Measurements from ENCODE around the gene IFIT1.
A peak's percentile ranks its signal among the peaks of the same experiment; 100 is the strongest.

IFIT1 gene, protein sequence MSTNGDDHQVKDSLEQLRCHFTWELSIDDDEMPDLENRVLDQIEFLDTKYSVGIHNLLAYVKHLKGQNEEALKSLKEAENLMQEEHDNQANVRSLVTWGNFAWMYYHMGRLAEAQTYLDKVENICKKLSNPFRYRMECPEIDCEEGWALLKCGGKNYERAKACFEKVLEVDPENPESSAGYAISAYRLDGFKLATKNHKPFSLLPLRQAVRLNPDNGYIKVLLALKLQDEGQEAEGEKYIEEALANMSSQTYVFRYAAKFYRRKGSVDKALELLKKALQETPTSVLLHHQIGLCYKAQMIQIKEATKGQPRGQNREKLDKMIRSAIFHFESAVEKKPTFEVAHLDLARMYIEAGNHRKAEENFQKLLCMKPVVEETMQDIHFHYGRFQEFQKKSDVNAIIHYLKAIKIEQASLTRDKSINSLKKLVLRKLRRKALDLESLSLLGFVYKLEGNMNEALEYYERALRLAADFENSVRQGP

DNA sequence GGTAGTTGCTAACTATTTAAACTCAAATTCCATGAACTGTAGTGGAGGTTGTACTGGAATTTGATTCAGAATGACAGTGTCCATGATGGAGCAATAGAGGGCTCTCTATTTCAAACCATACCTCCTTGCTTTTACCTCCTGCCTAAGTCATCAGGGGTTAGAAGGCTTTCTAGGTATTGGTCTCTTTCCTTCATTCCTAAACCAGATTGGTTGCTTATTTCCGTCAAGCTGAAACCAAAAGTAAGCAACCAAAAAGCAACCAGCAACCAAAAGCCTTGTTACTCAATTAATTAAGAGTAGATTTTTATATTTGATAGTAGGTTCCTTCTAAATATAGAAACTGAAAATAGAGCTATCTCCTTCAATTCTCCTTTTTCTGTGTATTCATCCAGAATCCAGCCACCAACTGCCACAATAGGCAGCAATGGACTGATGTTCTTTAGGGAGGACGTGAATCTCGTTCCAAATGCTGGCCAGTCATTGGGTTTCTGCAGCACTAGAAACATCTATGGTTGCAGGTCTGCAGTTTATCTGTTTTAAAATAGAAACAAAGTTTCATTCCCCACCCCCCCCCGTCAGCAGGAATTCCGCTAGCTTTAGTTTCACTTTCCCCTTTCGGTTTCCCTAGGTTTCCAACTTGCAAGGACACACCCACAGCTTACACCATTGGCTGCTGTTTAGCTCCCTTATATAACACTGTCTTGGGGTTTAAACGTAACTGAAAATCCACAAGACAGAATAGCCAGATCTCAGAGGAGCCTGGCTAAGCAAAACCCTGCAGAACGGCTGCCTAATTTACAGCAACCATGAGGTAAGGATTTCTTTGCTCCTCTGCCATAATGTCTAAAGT lies at the start of gene IFIT1:
TSS of gene IFIT1 (plus strand) at position 717 of the 850 bp plus-strand sequence. CDS start at position 807, 90 bp downstream.
- TF ChIP-seq, protein P1, sequence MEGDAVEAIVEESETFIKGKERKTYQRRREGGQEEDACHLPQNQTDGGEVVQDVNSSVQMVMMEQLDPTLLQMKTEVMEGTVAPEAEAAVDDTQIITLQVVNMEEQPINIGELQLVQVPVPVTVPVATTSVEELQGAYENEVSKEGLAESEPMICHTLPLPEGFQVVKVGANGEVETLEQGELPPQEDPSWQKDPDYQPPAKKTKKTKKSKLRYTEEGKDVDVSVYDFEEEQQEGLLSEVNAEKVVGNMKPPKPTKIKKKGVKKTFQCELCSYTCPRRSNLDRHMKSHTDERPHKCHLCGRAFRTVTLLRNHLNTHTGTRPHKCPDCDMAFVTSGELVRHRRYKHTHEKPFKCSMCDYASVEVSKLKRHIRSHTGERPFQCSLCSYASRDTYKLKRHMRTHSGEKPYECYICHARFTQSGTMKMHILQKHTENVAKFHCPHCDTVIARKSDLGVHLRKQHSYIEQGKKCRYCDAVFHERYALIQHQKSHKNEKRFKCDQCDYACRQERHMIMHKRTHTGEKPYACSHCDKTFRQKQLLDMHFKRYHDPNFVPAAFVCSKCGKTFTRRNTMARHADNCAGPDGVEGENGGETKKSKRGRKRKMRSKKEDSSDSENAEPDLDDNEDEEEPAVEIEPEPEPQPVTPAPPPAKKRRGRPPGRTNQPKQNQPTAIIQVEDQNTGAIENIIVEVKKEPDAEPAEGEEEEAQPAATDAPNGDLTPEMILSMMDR (IDR thresholded peaks at IDR 0.05; ENCODE audit: insufficient read depth, low read depth, low read length, missing control alignments) = no peak
- peak within 1 kb of the TSS; percentile 58 for H3K4me3 ChIP-seq (ENCODE audit: low read length)
- peak; percentile 85 for DNase-seq (ENCODE audit: low read depth)

DNA sequence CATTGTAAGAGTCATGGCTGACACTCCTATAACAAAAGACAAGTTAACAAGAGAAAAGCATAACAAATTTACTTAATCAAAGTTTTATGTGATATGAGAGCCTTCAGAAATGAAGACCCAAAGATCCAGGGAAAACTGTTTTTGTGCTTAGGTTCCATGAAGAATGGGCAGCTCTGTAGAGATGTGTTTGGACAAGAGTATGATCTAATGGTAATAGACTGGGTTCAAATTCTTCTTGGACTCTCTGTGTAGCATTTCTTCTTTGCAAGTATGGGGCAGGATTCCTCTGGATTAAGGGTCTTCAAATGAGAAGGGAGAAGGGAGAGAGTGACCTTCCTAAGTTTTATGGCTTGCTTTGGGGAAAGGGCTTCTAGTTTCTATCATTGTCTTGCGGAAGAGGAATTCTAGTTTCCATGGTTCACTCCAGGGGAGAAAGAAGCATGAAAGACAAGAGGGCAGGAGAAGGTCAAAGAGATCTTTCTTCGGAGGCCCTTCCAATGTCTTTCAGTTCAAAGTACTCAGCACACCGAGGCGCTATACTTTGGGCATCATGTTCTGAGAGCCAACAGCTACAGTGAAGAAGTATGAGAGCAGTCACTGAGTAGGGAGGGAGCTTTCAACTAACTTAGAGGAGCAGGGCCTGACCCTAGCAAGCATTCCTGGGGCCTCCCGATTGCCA lies 49.2 kb upstream of the IFIT1 start:
- no peak overlapping the region for H3K4me3 ChIP-seq (ENCODE audit: low read length)
- TF ChIP-seq, protein P1 (IDR thresholded peaks at IDR 0.05; ENCODE audit: insufficient read depth, low read depth, low read length, missing control alignments) = no peak
- no peak for DNase-seq (ENCODE audit: low read depth)

- H3K4me3 ChIP-seq (ENCODE audit: low read length) = no peak overlapping the region
- DNase-seq (ENCODE audit: low read depth) = no peak
- TF ChIP-seq, protein P1 (IDR thresholded peaks at IDR 0.05; ENCODE audit: insufficient read depth, low read depth, low read length, missing control alignments) = no peak
Measured at GRCh38 chr10:89344156-89344555, 48.3 kb upstream of the IFIT1 start.

GRCh38 chr10:89345367-89346000 lies 46.9 kb upstream of the IFIT1 start:
- no peak for DNase-seq (ENCODE audit: low read depth)
- TF ChIP-seq, protein P1 (IDR thresholded peaks at IDR 0.05; ENCODE audit: insufficient read depth, low read depth, low read length, missing control alignments) = no peak
- no peak overlapping the region for H3K4me3 ChIP-seq (ENCODE audit: low read length)

GRCh38 chr10:89346405-89347254 lies 45.8 kb upstream of the IFIT1 start:
- peak; percentile 79 for DNase-seq (ENCODE audit: low read depth)
- H3K4me3 ChIP-seq (ENCODE audit: low read length) = no peak overlapping the region
- TF ChIP-seq, protein P1 (IDR thresholded peaks at IDR 0.05; ENCODE audit: insufficient read depth, low read depth, low read length, missing control alignments) = no peak

Data from epithelial cell of esophagus (primary cell).